Hematopoietic multipotent progenitor cell treated with erythropoietin and hydrocortisone succinate and interleukin-3 and kit ligand, for 8 days (in vitro differentiated cells): ENCODE results near the gene DPH5.
"Not testable (repeated sequence)": the region's sequence is repeated elsewhere in the genome, so short reads cannot be mapped to it uniquely, and the experiment has no call there.

Experiments used
- DNase-seq: peaks from one replicate; pipeline ENCODE4 v3.0.0-alpha.2; 2015

Gene DPH5, protein sequence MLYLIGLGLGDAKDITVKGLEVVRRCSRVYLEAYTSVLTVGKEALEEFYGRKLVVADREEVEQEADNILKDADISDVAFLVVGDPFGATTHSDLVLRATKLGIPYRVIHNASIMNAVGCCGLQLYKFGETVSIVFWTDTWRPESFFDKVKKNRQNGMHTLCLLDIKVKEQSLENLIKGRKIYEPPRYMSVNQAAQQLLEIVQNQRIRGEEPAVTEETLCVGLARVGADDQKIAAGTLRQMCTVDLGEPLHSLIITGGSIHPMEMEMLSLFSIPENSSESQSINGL

GRCh38 chr1:101025657-101026429 lies at the start of gene DPH5:
Gene DPH5 (minus strand): TSS chr1:101025784. CDS start chr1:101025443, 341 bp downstream.
- peak; percentile 90 for DNase-seq

GRCh38 chr1:101073836-101074235 lies 48.3 kb upstream of the DPH5 start:
- no peak for DNase-seq

DNA sequence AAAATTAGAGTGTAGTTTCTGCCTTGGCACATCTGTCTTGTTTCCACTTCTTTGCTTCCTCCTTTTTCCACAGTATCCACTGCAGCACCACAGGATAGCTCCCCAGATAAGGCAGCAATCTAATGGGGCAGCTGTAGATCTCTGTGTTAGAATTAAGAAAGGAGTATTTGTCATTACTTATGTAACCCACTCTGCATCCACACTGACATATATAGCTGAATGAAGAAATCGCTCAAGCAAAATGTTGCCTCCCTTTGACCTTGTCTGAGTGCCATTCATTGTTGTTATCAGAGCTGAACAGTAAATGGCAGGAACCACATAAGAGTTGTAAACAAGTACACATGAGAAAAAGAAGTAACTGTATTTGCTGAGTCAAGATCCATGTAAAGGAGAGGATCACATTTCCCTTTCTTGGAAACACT lies 45.9 kb upstream of the DPH5 start:
- DNase-seq = peak; percentile 82

GRCh38 chr1:101069158-101069557 lies 43.6 kb upstream of the DPH5 start:
- no peak for DNase-seq

DNA sequence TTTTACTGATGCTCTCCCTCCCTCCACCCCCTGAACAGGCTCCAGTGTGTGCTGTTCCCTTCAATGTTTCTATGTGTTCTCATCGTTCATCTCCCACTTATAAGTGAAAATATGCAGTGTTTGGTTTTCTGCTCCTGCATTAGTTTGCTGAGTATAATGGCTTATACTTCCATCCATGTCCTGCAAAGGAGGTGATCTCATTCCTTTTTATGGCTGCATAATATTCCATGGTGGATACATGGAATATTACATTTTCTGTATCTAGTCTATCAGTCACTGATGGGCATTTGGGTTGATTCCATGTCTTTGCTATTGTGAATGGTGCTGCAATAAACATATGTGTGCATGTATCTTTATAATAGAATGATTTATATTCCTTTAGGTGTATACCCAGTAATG lies 41.4 kb upstream of the DPH5 start:
- not testable (repeated sequence) for DNase-seq

- no peak for DNase-seq
These were observed 40.8 kb upstream of the DPH5 start for GRCh38 chr1:101066260-101066936.

DNA sequence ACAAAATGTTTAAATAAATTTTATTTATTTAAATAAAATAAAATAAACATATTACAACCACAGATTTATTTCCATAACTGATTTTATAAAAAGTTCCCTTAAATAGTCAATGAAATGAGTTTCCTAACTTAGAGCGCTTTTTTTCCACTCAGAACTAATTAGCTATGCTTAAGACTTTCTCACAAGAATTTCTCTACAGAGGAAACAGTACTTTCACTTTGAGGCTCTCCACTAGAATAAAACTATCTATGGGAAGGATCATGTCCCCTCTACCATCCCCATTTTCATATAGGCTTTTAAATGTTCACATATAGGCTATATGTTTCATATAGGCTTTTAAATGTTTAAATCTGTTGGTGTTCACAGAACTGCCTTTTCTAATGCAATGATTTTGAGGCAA lies 40.0 kb upstream of the DPH5 start:
- no peak for DNase-seq

- DNase-seq = no peak
These were observed 39.1 kb upstream of the DPH5 start for GRCh38 chr1:101064697-101065096.

GRCh38 chr1:101060992-101061391 lies 35.4 kb upstream of the DPH5 start:
- DNase-seq = no peak

GRCh38 chr1:101059945-101060542 lies 34.5 kb upstream of the DPH5 start:
- DNase-seq = peak; percentile 69

DNA sequence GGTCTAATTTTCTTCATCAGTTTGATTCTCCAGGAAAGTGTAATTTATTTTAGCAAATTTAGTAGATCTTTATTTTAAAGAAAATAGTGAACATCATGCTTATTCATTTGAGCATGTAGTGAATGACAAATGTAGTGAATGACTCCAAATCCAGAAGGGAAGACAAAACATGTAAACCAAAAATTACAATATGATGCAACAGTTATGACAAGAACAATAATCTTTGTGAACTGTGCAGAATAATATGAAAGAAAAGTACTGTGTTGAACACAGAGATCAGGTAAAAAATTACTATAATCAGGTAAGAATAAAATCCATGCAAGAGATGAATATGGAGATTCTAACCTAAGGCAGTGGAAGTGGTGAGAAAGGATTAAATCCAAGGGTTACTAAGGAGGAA lies 30.0 kb upstream of the DPH5 start:
- DNase-seq = no peak

- no peak for DNase-seq
These were observed 26.4 kb upstream of the DPH5 start for GRCh38 chr1:101051688-101052638.

DNA sequence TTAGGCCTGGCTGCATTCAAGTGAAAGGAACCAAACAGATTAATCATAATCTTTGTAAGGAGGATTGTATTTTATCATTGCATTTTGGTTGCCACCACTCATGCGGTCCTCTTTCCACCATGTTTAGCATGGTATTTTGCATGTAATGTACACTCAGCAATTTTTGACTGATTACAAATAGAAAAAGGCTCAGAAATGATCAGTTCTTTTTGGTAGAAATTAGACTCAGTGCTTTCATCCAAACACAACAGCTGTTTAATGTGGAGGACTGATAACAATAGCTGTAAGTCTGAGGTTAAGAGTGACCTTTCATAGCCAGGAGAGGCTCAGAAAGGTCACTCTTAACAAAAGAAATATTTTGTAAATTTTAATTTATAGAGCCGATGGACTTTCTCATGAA lies 25.3 kb upstream of the DPH5 start:
- peak; percentile 46 for DNase-seq

DNA sequence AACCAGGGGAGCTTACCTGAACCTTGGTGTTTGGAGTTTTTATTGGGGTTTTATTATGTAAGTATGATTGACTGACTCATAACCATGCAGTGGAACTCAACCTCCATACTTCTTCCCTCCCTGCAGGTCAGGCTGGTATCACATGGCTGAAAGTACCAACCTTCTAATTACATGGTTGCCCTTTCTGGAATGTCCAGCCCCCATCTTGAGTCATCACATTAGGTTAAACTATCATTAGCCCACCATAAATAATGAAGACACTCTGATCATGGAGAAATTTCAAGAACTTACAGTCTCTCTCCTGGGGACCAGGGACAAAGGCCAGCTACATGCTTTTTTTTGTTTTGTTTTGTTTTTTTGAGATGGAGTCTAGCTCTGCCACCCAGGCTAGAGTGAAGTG lies 19.2 kb upstream of the DPH5 start:
- DNase-seq = no peak

- DNase-seq = no peak
These were observed 18.7 kb upstream of the DPH5 start for GRCh38 chr1:101044259-101044658.

- DNase-seq = no peak
These were observed 18.2 kb upstream of the DPH5 start for GRCh38 chr1:101043776-101044175.

DNA sequence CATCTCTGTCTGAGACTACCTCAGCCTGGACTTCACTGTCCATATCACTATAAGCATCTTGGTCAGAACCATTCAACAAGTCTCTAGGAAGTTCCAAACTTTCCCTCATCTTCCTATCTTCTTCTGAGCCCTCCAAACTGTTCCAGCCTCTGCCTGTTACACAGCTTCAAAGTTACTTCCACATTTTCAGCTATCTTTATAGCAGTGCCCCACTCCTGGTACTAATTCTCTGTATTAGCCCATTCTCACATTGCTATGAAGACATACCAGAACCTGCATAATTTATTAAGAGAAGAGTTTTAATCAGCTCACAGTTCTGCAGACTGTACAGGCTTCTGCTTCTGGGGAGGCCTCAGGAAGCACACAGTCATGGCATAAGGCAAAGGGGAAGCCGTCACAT lies 15.7 kb upstream of the DPH5 start:
- no peak for DNase-seq

DNA sequence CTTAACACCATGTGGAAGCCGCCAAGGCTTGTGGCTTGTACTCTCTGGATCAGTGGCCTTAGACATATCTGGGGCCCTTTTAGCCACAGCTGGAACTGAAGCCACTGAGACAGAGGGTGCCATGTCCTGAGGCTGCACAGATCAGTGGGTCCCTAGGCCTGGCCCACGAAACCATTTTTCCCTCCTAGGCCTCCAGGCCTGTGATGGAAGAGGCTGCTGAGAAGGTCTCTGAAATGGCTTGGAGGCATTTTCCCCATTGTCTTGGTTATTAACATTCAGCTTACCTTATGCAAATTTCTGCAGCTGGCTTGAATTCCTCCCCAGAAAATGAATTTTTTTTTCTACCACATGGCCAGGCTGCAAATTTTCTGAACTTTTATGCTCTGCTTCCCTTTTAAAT lies 15.1 kb upstream of the DPH5 start:
- no peak for DNase-seq

DNA sequence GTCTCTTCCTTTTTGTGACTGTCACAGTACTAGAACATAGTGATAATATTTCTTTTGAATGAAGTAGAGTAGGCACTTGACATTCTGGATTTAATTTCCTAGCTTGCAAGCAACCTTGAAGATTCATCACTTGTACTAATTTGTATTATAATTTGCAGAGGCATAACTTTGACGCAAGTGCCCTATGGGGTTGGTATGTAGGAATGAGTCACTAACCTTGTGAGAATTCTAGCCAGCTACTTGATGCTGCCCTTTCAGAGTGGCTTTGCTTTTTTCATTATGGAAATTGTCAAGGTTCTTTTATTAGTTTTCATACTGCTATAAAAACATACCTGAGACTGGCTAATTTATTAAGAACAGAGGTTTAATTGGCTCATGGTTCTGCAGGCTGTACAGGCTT lies 13.7 kb upstream of the DPH5 start:
- no peak for DNase-seq

DNA sequence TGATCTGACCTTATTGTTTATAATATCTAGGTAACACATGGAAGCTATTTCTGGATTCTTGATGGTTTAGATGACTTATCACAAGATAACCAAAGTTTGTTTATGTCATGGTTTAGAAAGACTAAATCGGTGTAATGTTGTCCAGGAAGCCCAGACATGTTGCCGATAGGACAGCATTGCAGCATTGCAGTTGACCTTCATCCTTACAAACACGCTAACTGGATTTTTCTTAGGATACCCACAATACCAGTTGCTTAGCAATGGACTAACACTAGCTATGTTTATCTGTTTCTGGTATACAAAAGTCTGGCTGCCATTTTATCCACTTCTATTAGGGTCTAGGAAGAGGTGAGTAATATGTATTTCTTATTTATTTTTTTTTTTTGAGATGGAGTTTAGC lies 11.7 kb upstream of the DPH5 start:
- DNase-seq = no peak

DNA sequence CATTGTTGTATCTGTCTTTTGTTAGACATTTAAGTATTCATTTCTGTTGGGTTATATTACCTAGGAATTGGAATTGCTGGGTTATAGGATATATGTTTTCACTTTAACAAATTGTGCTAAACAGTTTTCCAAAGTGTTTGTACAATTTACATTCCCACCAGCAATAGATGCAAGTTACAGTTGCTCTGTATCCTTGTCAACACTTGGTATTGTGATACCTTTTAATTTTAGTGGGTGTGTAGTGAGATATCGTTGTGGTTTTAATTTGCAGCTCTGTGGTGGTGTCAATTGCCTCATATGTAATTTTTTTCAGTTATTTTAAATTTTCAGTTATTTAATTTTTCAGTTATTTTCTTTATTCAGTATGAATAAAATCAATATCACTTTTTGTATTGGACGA lies 7.4 kb upstream of the DPH5 start:
- no peak for DNase-seq

- not testable (repeated sequence) for DNase-seq
These were observed 6.5 kb upstream of the DPH5 start for GRCh38 chr1:101032129-101032528.
